HG03064 (cell line): Measurements from ENCODE around the gene COMMD10.

Experiments used
- ATAC-seq: cut with Tn5 transposase; IDR thresholded peaks from one replicate; pipeline ENCODE4 v1.9.1; 2021; ENCODE audit warnings: low read depth; ENCODE audit not compliant: unreplicated experiment

Gene COMMD10

GRCh38 chr5:116281309-116281708 lies 196.5 kb downstream of the COMMD10 start:
- ATAC-seq, result no peak

DNA sequence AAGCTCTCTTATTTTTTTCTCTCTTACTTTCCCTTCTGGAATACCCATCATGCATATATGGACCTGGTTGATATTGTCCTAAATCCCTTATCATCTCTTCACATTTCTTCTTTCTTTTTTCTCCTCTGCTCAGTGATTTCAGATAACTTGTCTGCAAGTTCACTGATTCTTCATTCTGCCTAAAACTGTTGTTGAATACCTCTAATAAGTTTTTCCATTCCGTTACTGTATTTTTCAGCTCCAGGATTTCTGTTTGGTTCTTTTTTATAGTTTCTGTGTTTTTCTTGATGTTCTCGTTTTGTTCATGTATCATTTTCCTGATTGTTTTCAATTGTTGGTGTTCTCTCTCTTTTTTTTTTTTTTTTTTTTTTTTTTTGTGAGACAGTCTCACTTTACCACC lies 203.7 kb downstream of the COMMD10 start:
- no peak for ATAC-seq

DNA sequence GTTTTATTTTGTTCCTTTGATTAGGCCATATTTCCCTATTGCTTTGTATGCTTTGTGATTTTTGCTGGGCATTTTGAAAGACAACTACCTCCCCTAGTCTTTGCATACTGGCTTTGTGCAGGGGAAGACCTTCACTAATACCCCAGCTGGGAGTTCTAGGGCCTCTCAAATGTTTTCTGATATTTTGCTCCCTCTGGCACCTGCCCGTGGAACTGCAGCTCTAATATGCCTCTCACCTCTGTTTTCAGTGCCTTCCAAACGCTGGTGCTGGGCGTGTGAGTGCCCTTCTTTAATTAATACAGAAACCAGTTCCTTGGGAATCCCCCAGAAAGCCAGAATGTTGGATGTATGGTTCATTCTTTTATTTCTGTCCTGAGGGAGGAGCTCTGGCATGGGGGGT lies 204.5 kb downstream of the COMMD10 start:
- ATAC-seq, result no peak

- ATAC-seq, result no peak
Observed at GRCh38 chr5:116291271-116291670, 206.4 kb downstream of the COMMD10 start.

DNA sequence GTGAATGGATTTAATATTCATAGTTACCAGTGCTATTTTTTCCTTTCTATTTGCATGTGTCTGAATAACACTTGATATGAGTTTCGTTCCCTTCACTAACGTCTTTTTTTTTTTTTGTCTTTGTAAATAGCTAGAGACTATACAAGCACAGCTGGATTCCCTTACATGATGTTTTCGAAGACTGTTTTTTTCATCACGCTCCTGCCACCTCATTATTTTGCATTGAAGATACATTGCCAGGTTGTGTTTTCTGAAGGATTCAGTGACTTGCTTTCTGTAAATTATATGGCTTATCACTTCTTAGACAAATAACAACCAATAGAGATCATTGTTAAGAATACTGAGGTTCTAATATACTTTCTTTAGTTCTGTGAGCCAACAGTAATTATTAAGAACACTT lies 207.5 kb downstream of the COMMD10 start:
- ATAC-seq, result no peak

DNA sequence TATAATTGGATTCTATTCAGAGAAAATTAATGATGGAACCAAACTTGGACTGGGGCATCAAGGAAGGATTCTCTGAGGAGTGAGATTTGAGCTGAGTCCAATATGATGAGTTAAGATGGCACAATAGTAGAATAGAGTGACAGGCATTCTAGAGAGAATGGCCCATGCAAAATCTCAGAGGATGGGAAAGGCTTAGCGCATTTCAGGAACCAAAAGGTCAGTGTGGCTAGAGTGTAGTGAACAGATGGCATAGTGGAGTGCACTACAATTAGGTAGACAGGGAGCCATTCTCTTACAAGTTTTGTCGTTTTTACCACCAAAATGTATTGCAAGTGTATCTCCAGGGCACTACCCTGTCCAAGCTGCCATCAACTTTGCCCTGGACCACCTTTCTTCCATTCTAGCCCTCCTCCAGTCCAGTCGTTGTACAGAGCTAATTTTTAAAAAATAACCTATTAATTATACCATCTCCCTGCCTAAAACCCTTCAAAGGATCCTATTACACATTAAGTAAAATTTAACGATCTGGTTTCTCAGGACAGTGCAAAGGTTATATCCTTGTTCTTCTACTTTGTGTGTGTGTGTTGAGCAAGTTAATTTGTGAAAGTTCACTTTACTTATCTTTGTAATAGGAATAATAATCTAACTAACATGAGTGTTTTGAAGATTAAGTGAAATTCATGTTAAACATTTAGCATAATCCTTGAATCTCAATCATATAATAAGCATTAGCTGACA lies 211.7 kb downstream of the COMMD10 start:
- ATAC-seq, result no peak

- no peak for ATAC-seq
Observed at GRCh38 chr5:116297296-116297814, 212.5 kb downstream of the COMMD10 start.

GRCh38 chr5:116299746-116300640 lies 215.2 kb downstream of the COMMD10 start:
- ATAC-seq, result no peak

DNA sequence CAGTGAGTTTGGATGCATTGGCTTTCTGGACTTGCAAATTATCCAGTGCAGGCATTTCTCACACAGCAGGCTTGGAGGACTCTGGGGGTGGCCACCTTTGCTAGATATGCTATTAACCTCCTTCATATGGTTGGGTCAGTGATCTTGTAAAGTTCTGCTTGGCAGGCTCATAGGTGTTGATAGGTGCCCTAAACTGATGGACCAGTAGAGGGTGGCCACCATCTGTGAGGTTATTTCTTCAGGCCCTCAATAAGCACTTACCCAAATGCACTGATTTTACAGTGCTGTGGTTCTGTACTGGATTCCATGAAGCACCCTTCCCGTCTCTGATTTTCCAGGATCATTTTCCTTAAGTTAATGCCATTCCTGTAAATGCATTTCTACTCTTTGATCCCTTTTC lies 216.3 kb downstream of the COMMD10 start:
- ATAC-seq, result no peak

DNA sequence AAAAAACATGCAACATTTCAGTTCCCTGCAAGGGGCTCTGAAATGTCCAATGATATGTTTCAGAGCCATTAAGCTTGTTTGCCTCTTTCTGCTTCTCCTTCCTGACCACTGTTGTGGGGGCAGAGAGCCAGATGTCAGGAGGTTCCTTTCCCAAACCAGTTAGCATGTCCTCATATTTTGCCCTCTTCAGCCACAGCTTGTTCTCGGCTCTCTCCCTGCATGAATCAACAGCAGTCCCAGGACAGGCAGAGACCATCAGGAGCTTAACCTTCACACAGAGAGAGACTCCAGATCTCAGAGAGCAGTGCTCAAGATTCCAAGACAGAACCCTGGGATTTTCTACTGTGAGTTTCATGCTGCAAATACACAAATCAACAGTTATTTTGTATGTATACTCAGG lies 218.5 kb downstream of the COMMD10 start:
- ATAC-seq, result no peak

DNA sequence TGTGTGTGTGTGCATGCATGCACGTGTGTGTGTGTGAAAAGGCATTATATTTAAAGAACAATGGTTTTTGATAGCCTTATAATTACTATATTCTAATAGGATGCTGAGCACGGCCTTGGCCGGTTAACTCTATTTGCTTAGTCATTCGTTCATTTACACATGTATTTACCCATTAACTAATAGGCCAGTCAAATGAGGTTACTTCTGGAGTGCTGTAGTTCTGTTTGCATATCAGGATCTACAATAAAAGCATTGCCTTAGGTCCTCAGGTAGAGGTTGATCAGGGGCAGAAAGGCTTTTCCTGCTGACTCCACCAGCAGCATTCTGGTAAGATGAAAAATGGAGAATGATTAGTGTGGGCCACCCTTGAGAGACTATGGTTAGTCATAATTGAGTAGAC lies 219.0 kb downstream of the COMMD10 start:
- no peak for ATAC-seq

DNA sequence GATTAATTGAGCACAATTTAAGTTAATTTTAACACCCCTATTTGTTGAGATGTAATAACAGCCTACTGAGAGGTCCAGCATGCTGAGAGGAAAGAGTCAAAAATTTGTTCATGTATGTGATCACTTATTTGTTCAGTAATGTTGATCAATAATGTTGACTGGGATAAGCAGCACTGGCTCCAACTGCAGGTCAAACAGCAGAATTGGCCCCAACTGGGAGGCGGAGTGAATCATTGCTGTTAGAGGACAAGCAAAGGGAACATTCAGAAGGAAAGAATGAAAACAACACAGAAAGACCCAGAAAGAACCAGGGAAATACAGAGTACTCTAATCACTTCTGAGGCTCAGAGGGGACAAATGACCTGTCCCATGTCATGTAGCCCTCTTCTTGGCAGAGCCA lies 221.1 kb downstream of the COMMD10 start:
- ATAC-seq, result no peak

GRCh38 chr5:116306846-116307245 lies 222.0 kb downstream of the COMMD10 start:
- no peak for ATAC-seq

DNA sequence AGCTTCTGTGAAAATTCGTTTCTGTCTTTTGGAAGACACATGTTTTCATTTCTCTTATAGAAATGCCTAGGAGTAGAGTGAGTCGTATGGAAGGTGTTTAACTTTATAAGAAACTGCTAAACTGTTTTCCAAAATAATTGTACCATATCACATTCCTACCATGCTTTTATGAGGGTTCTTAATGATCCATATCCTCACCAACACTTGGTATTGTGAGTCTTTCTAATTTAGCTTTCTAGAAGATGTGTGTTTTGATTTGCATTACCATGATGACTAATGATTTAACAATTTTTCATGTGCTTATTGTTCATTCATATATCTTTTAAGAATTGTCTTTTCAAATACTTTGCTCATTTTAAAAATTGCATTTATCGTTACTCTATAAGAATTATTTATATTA lies 223.6 kb downstream of the COMMD10 start:
- no peak for ATAC-seq

DNA sequence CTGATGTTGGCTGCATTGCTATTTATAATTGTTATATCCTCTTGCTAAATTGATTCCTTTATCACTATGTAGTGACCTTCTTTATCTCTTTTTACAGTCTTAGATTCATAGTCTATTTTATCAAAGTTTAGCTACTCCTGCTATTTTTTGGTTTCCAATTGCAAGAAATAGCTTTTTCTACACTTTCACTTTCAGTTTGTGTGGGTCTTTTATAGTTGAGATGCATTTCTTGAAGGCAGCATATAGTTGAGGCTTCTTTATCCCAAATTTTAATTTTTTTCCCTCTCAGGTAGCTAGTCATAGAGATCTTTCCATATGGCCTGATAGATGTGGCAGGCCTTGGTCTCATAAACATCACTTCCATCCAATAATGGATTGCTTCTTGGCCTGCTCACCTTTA lies 228.5 kb downstream of the COMMD10 start:
- ATAC-seq, result no peak

DNA sequence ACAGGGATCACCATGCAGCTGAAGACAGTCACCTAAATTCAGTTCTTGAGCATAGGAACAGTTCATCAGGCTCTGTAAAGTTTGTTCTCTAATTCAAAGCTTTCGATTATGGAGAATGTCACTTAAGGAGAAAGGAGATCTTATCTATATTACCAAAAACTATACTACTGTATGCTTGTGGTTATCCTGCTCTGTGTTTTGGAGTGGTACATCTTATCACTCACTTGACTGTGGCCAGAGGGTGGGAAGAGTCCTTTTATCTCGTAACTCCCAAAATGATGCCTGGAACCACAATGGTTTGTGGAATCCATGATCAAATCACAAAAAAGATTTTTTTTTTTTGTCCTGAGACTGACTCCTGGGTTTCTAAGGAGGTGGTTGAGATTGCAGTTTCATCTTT lies 230.7 kb downstream of the COMMD10 start:
- no peak for ATAC-seq

GRCh38 chr5:116318091-116318854 lies 233.4 kb downstream of the COMMD10 start:
- no peak for ATAC-seq

DNA sequence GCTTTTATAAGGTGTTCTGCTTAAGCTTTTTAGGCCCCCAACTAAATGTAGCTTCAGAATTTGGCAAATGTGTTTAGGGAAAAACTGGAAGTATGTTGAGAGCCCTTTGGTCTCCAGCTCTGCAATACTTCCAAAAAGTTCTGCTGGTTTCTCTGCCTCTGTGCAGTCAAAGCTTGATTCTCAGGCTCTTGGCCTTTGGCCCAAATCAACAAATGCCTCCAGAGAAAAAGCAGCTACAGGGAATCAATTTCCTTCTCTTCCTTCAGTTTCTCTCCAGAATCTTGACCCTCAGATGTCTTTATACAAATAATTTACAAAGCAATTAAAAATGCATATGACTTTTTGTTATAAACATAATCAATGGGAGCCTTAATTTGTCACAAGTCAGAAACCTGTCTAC lies 235.7 kb downstream of the COMMD10 start:
- ATAC-seq, result no peak

GRCh38 chr5:116329503-116329902 lies 244.7 kb downstream of the COMMD10 start:
- ATAC-seq, result no peak

GRCh38 chr5:116340799-116341198 lies 256.0 kb downstream of the COMMD10 start:
- peak; percentile 73 for ATAC-seq
